Colonic mucosa (tissue), 4 donors: ENCODE data around the gene MOB3B. TPM values are rescaled to one million over a fixed set of nuclear protein-coding genes. Genes with fewer than 3 reads are reported as not detected.

ENCODE experiments used
- DNase-seq: peaks from one replicate; pipeline ENCODE4 v3.0.0-alpha.2; 2020
- H3K27ac ChIP-seq: fragments of 200-600 bp; one replicate; pipeline ENCODE4 v1.8.0; 2021
- H3K27me3 ChIP-seq: fragments of 200-600 bp; one replicate; pipeline ENCODE4 v1.8.0; 2021
- H3K36me3 ChIP-seq: fragments of 200-600 bp; one replicate; pipeline ENCODE4 v1.8.0; 2021
- H3K4me1 ChIP-seq: fragments of 200-600 bp; one replicate; pipeline ENCODE4 v1.8.0; 2021; ENCODE audit warnings: mild to moderate bottlenecking
- H3K4me3 ChIP-seq: fragments of 200-600 bp; one replicate; pipeline ENCODE4 v1.8.0; 2021
- H3K9ac ChIP-seq, 2 donors: one replicate each; pipeline ENCODE4 v1.7.0; 2013; ENCODE audit warnings: control low read depth in 2 of 2, low read depth in 2 of 2, low read length in 2 of 2
- H3K9me3 ChIP-seq: fragments of 200-600 bp; one replicate; pipeline ENCODE4 v1.8.0; 2021
- CTCF ChIP-seq: fragments of 200-600 bp; IDR thresholded peaks from one replicate; pipeline ENCODE4 v1.8.0; 2022; ENCODE audit warnings: antibody characterized with exemption, mild to moderate bottlenecking
- intact Hi-C: fragments of 100-400 bp; cut with DNase I; formaldehyde crosslinking; loops from one replicate; pipeline ENCODE4 v1.14.1; 2022
- total RNA-seq, 2 donors: library from RNA; stranded (reverse); fragmentation: NEBNext Ultra II Directional in 1 of 2; extraction: Animal tissue kit (Norgen Biotek cat#: 25700) in 1 of 2; gene quantifications; one replicate each; pipeline ENCODE4 v1.2.1, GENCODE V29; 2021
- donor health status: healthy.
- donor health status: DM: no; HTN: no; CAD: no.
- donor health status: DM: no; HTN: no; CAD: no.

The MOB3B gene
- total RNA-seq, 2 donors from 2014 or later = 35.8 to 39.6 TPM

GRCh38 chr9:27429917-27430316 lies 99.7 kb downstream of the MOB3B start:
- Histone ChIP-seq H3K36me3 (no peaks in the 10 kb centered on the region), H3K27ac (no peak overlapping the region), H3K9ac (peak overlapping the region in 1 of 2 donors; percentile 8), H3K4me1 (peaks cover 5% of the 10 kb centered on the region), H3K27me3 (no peaks in the 10 kb centered on the region), H3K9me3 (no peaks in the 10 kb centered on the region), H3K4me3 (no peak overlapping the region)
- intact Hi-C loops = no loop called here
- no peak for DNase-seq
- no peak for TF ChIP-seq CTCF

GRCh38 chr9:27429436-27429835 lies 100.2 kb downstream of the MOB3B start:
- Histone ChIP-seq H3K4me1 (peaks cover 5% of the 10 kb centered on the region), H3K36me3 (no peaks in the 10 kb centered on the region), H3K4me3 (no peak overlapping the region), H3K9ac (peak overlapping the region in 1 of 2 donors; percentile 8), H3K27me3 (no peaks in the 10 kb centered on the region), H3K9me3 (no peaks in the 10 kb centered on the region), H3K27ac (no peak overlapping the region)
- DNase-seq = no peak
- no peak for TF ChIP-seq CTCF
- intact Hi-C loops = no loop called here

GRCh38 chr9:27428551-27428950 lies 101.1 kb downstream of the MOB3B start:
- no peak for DNase-seq
- H3K9ac ChIP-seq = no peak overlapping the region
- H3K27me3 ChIP-seq = no peaks in the 10 kb centered on the region
- H3K4me1 ChIP-seq = no peaks in the 10 kb centered on the region
- H3K4me3 ChIP-seq = no peak overlapping the region
- intact Hi-C loops = no loop called here
- H3K36me3 ChIP-seq = no peaks in the 10 kb centered on the region
- H3K27ac ChIP-seq = no peak overlapping the region
- no peaks in the 10 kb centered on the region for H3K9me3 ChIP-seq
- no peak for TF ChIP-seq CTCF

GRCh38 chr9:27427272-27427643 lies 102.4 kb downstream of the MOB3B start:
- H3K36me3 ChIP-seq = no peaks in the 10 kb centered on the region
- H3K27me3 ChIP-seq = no peaks in the 10 kb centered on the region
- H3K4me3 ChIP-seq = no peak overlapping the region
- DNase-seq = no peak
- TF ChIP-seq CTCF = no peak
- no peak overlapping the region for H3K27ac ChIP-seq
- intact Hi-C loops = no loop called here
- H3K9ac ChIP-seq = no peak overlapping the region
- H3K9me3 ChIP-seq = no peaks in the 10 kb centered on the region
- no peaks in the 10 kb centered on the region for H3K4me1 ChIP-seq

GRCh38 chr9:27426511-27427271 lies 102.9 kb downstream of the MOB3B start:
- Histone ChIP-seq H3K9ac (peak overlapping the region in 1 of 2 donors; percentile 13), H3K4me1 (no peaks in the 10 kb centered on the region), H3K27me3 (no peaks in the 10 kb centered on the region), H3K27ac (no peak overlapping the region), H3K36me3 (no peaks in the 10 kb centered on the region), H3K4me3 (no peak overlapping the region), H3K9me3 (no peaks in the 10 kb centered on the region)
- no peak for TF ChIP-seq CTCF
- intact Hi-C loops = no loop called here
- no peak for DNase-seq
